GM18868 (cell line): ENCODE measurements around the gene EPHB2.
"Not testable (repeated sequence)": the region's sequence is repeated elsewhere in the genome, so short reads cannot be mapped to it uniquely, and the experiment has no call there.

ENCODE experiments used
- ATAC-seq: cut with Tn5 transposase; IDR thresholded peaks from one replicate; pipeline ENCODE4 v1.9.1; 2021; ENCODE audit warnings: mild to moderate bottlenecking, moderate library complexity; ENCODE audit not compliant: unreplicated experiment

The EPHB2 gene

DNA sequence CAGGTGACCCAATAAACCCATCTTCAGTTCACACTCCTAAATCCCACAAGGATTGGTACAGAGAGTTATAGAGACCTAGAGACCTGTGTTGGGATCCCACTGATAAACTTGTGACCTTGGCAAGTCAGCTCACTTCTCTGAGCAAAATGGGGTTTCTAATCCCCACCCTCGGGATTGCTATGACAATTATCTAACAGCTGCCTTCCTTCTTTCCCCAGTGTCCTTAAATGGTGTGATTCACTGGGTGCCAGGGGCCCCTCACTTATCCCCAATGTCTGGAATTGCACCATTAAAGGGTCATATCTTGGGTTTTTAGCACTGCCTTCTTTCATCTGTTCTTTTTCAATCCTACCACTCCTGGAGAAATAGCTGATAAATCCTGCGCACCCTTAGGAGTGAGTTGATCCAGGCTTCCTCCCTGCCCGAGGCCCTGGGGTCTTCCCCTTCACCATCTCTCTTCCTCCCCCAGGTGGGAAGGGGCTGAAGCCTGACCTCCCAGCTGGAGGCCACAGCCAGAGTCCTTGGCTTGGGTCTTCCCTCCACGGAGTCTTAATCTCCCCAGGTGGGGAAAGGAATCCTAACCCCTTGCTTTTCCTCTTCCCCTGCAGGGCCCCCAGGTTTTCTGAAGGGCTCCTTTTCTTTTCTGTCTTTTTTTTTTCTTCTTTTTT, 222.3 kb downstream of the EPHB2 start:
- ATAC-seq, result no peak

DNA sequence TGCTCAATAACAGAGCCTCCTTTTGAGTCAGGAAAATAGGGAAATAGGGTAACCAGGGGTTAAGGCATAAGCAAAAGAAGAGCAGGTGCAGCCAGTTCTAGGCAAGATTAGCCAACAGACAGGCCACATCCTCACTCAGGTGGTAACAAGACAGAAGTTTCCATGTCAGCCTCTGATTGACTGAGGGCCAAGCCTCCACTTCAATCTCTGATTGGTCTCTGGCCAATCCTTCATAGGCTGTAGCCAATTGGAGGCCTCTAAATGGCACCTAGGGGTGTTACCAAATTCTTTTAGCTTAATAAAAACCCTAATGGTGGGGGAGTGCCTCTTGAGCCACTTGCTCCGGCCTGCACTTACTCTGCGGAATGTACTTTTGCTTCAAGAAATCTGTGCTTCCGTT, 224.8 kb downstream of the EPHB2 start:
- ATAC-seq, result no peak

DNA sequence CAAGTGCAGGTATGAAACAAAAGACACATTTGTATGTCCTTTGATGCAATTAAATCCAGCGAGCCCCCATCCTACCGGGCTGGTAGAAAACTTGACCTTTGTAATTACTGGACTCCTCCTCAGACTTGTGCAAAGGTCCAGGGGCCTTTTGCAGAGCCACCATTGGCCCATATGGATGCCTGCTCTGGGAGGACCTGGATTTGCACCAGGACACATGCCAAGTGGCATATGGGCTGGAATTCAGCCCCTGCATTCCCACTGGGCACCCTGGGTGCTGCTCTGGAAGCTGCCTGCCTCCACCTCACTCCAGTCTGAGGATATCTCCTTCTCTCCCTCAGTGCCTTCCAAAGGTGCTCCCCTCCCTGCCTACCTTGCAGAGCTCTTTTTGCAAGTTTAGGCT, 226.0 kb downstream of the EPHB2 start:
- no peak for ATAC-seq

- ATAC-seq, result no peak
These were observed 230.6 kb downstream of the EPHB2 start for GRCh38 chr1:22941257-22941656.

DNA sequence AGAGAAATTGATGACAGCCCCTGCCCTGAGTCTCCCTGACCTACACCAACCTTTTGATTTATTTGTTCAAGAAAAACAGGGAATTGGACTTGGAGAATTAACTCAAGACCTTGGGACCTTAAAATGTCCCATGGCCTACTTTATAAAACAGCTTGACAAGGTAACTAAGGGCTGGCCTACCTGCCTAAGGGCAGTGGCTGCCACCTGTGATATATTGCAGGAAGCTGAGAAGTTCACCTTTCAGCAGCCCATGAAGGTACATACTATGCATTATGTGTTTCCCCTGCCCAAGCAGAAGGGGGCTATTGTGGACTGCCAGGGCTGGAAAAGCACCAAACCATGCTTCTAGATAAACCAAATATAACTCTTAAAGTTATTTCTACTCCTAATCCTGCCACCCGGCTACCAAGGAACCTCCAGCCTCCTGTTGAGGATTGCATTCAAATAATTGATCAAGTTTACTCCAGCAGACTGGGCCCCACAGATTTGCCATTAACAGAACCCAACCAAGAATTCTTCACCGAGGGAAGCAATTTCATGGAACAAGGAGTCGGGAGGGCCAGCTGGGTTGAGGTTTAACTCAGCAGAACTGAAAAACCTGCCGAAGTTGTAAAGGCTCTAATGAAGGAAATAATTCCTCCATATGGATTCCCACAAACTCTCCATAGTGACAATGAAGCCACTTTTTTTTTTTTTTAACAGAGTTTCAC, 233.9 kb downstream of the EPHB2 start:
- ATAC-seq, result no peak

- not testable (repeated sequence) for ATAC-seq
These were observed 234.5 kb downstream of the EPHB2 start for GRCh38 chr1:22945171-22945570.

GRCh38 chr1:22949822-22950331, 239.2 kb downstream of the EPHB2 start:
- no peak for ATAC-seq

DNA sequence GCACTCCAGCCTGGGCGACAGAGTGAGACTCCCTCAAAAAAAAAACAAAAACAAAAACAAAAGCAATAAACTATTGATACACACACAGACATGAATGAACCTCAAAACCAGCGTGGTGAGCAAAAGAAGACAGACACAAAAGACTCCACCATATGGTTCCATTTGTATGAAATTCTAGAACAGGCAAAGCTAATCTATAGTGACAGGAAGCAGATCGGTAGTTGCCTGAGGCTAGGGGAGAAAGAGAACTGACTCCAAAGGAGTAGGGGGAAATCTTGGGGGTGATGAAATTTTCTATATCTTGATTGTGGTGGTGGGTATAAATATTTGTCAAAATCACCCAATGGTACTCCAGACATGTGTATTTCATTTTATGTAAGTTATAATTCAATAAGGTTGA, 241.2 kb downstream of the EPHB2 start:
- no peak for ATAC-seq

DNA sequence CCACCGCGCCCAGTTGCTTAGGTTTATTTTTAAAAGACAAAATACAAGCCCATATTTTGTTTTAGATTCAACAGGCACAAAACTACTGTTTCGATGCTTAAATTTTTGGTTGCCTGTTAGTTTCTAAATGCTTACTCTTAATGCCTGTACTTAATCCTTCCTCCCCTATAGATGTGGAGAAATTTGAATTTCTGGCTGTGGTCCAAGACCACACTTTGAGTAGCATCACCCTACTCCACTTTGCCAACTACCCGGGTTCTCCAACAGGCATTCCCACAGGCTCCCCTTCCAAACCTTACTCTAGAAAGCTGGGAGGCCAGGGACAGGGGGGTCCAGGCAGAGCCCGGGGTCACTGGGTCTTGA, 242.0 kb downstream of the EPHB2 start:
- no peak for ATAC-seq

GRCh38 chr1:22953057-22953739, 242.6 kb downstream of the EPHB2 start:
- ATAC-seq, result no peak

- ATAC-seq, result no peak
These were observed 243.1 kb downstream of the EPHB2 start for GRCh38 chr1:22953740-22954141.

- no peak for ATAC-seq
These were observed 244.5 kb downstream of the EPHB2 start for GRCh38 chr1:22955146-22955545.

- no peak for ATAC-seq
These were observed 246.4 kb downstream of the EPHB2 start for GRCh38 chr1:22957066-22957465.

DNA sequence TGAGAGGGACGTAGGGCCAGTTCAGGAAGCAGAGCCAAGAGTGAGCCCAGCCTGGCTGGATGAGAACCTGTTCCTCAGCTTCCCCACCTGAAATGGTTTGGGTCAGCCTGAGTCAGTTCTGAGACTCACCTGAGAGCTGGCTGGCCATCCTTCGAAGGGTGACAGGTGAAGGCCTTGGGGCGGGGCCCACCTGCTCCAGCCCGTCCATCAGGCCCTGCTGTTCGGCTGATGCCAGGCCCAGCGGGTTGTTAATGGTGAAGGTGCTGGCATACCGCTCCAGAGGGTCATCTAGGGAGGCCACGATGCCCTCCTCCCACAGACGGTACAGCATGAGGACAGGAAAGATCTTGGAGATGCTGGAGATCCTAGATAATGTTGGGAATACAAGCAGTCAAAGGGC, 247.9 kb downstream of the EPHB2 start:
- ATAC-seq, result no peak

- ATAC-seq, result no peak
These were observed 249.1 kb downstream of the EPHB2 start for GRCh38 chr1:22959545-22960360.

DNA sequence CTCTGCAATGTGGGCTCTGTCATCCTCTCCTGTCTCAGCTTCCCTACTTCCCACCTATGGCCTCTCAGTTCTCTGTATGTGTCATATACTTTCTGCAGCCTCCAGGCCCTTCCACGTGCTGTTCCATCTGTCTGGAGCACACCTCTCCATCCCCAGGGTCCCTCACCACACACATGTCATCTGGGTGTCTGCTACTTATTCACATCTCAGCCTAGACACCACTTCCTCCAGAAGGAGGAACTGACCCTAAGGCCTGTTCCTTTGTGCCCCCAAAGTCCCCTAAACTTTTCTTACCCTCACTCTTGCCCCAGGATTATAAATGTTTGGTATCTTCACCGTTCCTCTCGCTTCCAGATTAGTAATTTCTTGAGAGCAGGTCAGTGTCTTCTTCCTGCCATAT, 251.9 kb downstream of the EPHB2 start:
- no peak for ATAC-seq

DNA sequence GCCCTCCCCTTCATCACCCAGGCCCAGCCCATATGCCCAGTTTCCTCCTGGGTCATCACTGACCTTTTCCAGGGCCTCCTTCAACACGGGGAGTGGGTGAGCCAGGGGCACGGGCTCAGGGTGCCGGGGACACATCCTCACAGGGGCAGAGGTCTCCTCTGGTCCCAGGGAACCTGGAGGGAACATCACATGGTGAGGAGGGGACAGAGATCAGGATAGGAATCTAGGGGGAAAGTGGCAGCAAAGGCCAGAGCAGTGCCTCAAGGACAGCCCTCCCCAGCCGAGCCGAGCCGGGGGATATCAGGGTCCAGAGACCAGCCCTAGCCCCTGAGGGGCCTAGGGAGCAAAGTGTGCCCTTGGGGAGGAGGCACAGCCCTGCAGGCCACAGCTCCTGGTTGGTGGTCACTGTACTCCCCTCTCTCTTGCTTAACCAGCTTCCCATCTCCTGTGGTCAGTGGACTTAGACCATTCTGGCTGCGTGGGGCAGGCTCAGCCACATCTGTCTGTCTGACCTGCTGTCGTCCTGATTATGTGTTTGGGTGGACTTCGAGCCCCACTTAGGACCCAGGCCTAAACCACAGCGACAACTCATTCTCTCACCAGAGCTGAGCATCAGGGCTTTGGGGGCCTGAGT, 252.5 kb downstream of the EPHB2 start:
- ATAC-seq, result no peak

- no peak for ATAC-seq
These were observed 255.7 kb downstream of the EPHB2 start for GRCh38 chr1:22966309-22966708.

DNA sequence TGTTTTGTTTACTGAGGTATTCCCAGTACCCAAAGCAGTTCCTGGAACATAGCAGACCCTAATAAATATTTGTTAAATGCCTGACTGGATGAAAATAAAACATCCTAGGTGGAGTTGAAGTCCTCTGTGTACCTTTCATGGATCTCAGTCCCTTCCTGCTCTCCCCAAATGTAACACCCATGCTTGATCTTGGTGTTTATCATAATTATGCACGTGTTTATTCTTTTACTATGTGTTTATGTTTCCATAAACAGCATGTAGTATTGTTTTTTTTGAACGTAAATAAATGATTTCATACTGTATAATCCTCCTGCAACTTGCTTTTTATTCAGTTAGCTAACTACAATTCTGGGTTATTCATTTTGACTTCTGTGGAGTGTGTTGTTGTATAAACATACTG, 257.2 kb downstream of the EPHB2 start:
- ATAC-seq, result no peak

GRCh38 chr1:22969304-22969709, 258.7 kb downstream of the EPHB2 start:
- ATAC-seq, result no peak

DNA sequence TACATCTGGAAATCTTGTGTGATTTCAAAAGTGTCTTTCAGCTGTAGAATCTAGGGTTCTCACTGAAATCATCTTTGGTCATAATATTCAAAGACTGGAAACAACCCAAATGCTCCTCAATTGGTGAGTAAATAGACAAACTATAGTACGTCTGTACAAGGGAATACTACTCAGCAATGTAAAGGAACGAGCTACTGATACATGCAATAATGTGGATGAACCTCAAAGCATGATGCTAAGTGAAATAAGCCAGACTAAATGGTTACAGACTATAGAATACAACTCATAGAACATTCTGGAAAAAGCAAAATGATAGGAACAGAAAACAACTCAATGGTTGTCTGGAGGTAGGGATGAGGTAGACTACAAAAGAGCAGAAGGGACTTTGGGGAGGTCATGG, 259.5 kb downstream of the EPHB2 start:
- ATAC-seq, result no peak
